PC-3 (cell line): ENCODE measurements around the gene ZSCAN9. TPM values are rescaled to one million over a fixed set of nuclear protein-coding genes. Genes with fewer than 3 reads are reported as not detected.

Experiments used
- ATAC-seq: fragments of 200-7000 bp; cut with Tn5 transposase; 2 replicates; pipeline ENCODE4 v1.9.1; 2020; ENCODE audit warnings: mild to moderate bottlenecking, moderate library complexity
- BruUV-seq: library from RNA; stranded (reverse); fragments of 400-500 nt; replicated peaks from 2 replicates; lab custom pipeline; 2021; lab: Mats Ljungman, UMichigan
- CTCF ChIA-PET: fragments of 300-600 bp; sonication (Branson Sonifier 250); formaldehyde crosslinking; loops from one replicate; lab custom pipeline; 2022; ENCODE audit warnings: antibody characterized with exemption; lab: Charles Lee
- POLR2A ChIA-PET: fragments of 300-600 bp; sonication (Branson Sonifier 250); formaldehyde crosslinking; loops from one replicate; lab custom pipeline; 2022; ENCODE audit warnings: antibody characterized with exemption; ENCODE audit not compliant: unreplicated experiment; lab: Charles Lee
- DNase-seq: peaks from one replicate; pipeline ENCODE4 v3.0.0-alpha.2; 2015
- H2AFZ ChIP-seq: fragments of 300-600 bp; sonication (generic); 2 replicates; pipeline ENCODE4 v1.6.0; 2016; ENCODE audit warnings: antibody characterized with exemption, low read length
- H3F3A ChIP-seq: fragments of 300-600 bp; sonication (generic); one replicate; pipeline ENCODE4 v1.6.0; 2017; ENCODE audit warnings: antibody characterized with exemption, low read length, control low read depth, mild to moderate bottlenecking; ENCODE audit not compliant: unreplicated experiment
- H3K27ac ChIP-seq: fragments of 300-600 bp; sonication (generic); 2 replicates; pipeline ENCODE4 v1.5.1; 2016; ENCODE audit warnings: mild to moderate bottlenecking, low read length
- H3K27me3 ChIP-seq: fragments of 300-600 bp; sonication (generic); 2 replicates; pipeline ENCODE4 v1.6.1; 2016; ENCODE audit warnings: low read length, mixed read lengths
- H3K36me3 ChIP-seq: fragments of 300-600 bp; sonication (generic); 2 replicates; pipeline ENCODE4 v1.6.1; 2016; ENCODE audit warnings: low read depth, mixed run types, low read length, mixed read lengths
- H3K4me1 ChIP-seq: fragments of 300-600 bp; sonication (generic); 2 replicates; pipeline ENCODE4 v1.5.1; 2016; ENCODE audit warnings: low read length; ENCODE audit not compliant: insufficient read depth
- H3K4me2 ChIP-seq: fragments of 300-600 bp; sonication (generic); 2 replicates; pipeline ENCODE4 v1.6.0; 2016; ENCODE audit warnings: low read length
- H3K4me3 ChIP-seq: fragments of 300-600 bp; sonication (generic); 2 replicates; pipeline ENCODE4 v1.5.1; 2016; ENCODE audit warnings: mild to moderate bottlenecking, low read length, mixed read lengths
- H3K79me2 ChIP-seq: fragments of 300-600 bp; sonication (generic); 2 replicates; pipeline ENCODE4 v1.6.1; 2017; ENCODE audit warnings: low read length, mixed read lengths
- H3K9ac ChIP-seq: fragments of 300-600 bp; sonication (generic); 2 replicates; pipeline ENCODE4 v1.6.0; 2016; ENCODE audit warnings: mild to moderate bottlenecking, low read length
- H3K9me2 ChIP-seq: fragments of 300-600 bp; sonication (generic); replicated peaks from 2 replicates; pipeline ENCODE4 v1.6.1; 2016; ENCODE audit warnings: mixed run types, low read length, mixed read lengths
- H3K9me3 ChIP-seq: fragments of 300-600 bp; sonication (generic); 2 replicates; pipeline ENCODE4 v1.6.1; 2016; ENCODE audit warnings: low read length, mixed read lengths
- H4K20me1 ChIP-seq: fragments of 300-600 bp; sonication (generic); 2 replicates; pipeline ENCODE4 v1.6.1; 2016; ENCODE audit warnings: low read length, mixed read lengths
- EZH2 ChIP-seq: fragments of 300-600 bp; sonication (generic); IDR thresholded peaks from one replicate; pipeline ENCODE4 v1.6.1; 2017; ENCODE audit warnings: antibody characterized with exemption, mild to moderate bottlenecking, low read length; ENCODE audit not compliant: unreplicated experiment
- EZH2phosphoT487 ChIP-seq: fragments of 300-600 bp; sonication (generic); IDR thresholded peaks from 2 replicates; pipeline ENCODE4 v1.6.1; 2018; ENCODE audit warnings: mild to moderate bottlenecking, antibody characterized with exemption, low read length, borderline replicate concordance
- intact Hi-C: fragments of 100-400 bp; cut with micrococcal nuclease; formaldehyde crosslinking; loops from 2 replicates; pipeline ENCODE4 v1.9.0; 2023
- total RNA-seq: library from RNA; depleted of rRNA; stranded (reverse); fragments of >200 nt; gene quantifications from 2 replicates; pipeline ENCODE4 v1.2.3, GENCODE V29; 2014
- TF ChIP-seq, protein P1 (sequence below): fragments of 300-600 bp; sonication (generic); conservative IDR thresholded peaks from 2 replicates; pipeline ENCODE4 v1.5.1; 2017; ENCODE audit warnings: antibody characterized with exemption, low read depth, mild to moderate bottlenecking, low read length

Gene ZSCAN9
- total RNA-seq, 1 experiment from 2014 or later, result 10.8 TPM

DNA sequence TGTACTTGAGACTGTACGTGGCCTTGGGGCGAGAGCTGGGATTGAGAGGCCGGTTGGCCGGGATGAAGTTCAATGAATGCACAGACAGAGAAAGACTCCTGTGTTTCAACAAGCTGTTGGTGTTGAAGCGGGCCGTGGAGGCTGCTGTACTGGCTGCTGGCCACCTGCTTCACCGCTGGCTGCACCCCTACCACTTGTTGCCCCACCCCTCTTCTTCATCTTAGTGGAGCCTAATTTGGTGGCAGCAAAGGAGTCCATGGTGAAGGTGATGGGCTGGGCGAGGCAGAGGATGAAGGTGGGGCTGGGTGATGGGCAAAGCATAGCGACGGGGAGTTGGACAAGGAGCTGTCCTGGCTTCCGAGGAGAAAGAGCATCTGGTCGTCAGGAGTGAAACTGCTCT lies 7.2 kb upstream of the ZSCAN9 start:
- H3K27ac ChIP-seq, result no peak overlapping the region
- H3K9ac ChIP-seq, result no peak overlapping the region

DNA sequence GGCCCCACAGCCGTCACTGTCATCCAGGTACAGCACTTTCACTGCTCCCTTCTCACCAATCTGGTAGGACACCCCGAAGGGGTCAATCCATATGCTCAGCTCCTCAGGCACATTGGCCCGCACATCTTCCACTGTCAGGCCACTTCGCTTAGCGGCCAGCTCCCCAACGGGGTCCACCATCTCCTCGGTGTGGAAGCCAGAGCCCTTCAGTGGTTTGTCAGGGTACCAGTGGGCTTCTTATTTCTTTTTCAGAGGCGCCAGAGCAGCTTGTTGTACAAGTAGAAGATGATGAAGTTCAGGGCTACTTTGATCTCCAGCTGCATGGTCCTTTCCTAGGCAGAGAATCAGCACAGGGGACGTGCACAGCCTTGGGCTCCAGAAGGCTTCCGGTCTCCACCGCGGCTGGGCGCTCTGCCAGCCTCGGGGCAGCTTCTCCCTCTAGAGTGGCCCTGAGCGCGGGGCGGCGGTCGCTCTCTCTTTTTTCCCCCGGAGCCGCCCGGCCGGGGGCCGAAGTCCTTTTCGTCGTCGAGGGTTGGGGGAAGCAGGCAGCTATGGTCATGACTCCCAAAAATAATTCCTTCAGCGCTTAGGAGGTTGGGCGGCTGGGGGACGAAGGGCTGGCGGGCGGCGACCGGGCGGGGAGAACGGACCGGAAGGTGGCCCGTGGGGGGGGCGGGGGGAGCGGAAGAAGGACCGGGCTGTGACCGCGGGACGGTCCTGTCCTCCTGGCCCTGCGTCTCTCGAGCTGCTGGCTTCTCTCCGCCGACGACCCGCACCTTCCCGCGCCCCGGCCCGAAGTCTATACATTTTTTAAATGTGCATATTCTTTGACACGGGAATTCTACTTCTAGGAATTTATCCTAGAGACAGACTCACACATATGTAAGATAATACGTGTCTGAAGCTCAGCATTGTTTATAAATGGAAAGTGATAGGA lies 6.5 kb upstream of the ZSCAN9 start:
- Histone ChIP-seq H3K79me2 (no peaks in the 10 kb centered on the region), H3K9me3 (no peaks in the 10 kb centered on the region), H2AFZ (peak overlapping the region; percentile 93), H3K9me2 (no peaks in the 10 kb centered on the region), H3K4me3 (peak overlapping the region; percentile 60), H3K27me3 (no peaks in the 10 kb centered on the region), H3F3A (no peaks in the 10 kb centered on the region), H3K9ac (peak overlapping the region; percentile 44), H3K4me1 (peaks cover 10% of the 10 kb centered on the region), H3K27ac (no peak overlapping the region), H3K4me2 (peak overlapping the region; percentile 77), H3K36me3 (no peaks in the 10 kb centered on the region), H4K20me1 (no peaks in the 10 kb centered on the region)
- DNase-seq, result peak; percentile 60
- ChIA-PET CTCF (interaction anchor here (0.6 kb wide), 1 partner anchor 117 kb away, joined by 3 read pairs; no protein-coding TSS in a partner anchor), POLR2A (interaction anchor here (0.6 kb wide), 1 partner anchor 118 kb away, joined by 3 read pairs; the partner anchor contains the start of gene ZSCAN31)
- BruUV-seq, result TSS peak; percentile 93
- TF ChIP-seq, protein P1, sequence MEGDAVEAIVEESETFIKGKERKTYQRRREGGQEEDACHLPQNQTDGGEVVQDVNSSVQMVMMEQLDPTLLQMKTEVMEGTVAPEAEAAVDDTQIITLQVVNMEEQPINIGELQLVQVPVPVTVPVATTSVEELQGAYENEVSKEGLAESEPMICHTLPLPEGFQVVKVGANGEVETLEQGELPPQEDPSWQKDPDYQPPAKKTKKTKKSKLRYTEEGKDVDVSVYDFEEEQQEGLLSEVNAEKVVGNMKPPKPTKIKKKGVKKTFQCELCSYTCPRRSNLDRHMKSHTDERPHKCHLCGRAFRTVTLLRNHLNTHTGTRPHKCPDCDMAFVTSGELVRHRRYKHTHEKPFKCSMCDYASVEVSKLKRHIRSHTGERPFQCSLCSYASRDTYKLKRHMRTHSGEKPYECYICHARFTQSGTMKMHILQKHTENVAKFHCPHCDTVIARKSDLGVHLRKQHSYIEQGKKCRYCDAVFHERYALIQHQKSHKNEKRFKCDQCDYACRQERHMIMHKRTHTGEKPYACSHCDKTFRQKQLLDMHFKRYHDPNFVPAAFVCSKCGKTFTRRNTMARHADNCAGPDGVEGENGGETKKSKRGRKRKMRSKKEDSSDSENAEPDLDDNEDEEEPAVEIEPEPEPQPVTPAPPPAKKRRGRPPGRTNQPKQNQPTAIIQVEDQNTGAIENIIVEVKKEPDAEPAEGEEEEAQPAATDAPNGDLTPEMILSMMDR, result no peak
- TF ChIP-seq EZH2 (no peak), EZH2phosphoT487 (no peak)
- intact Hi-C loops, result no loop called here
- ATAC-seq, result peak; percentile 81

More for the DNA sequence above, 7.2 kb upstream of the ZSCAN9 start:
- H3K9me2 ChIP-seq, result no peaks in the 10 kb centered on the region
- POLR2A ChIA-PET, result no interaction called here
- intact Hi-C loops, result no loop called here
- H3K36me3 ChIP-seq, result no peaks in the 10 kb centered on the region
- no peaks in the 10 kb centered on the region for H3K9me3 ChIP-seq
- CTCF ChIA-PET, result no interaction called here
- H3K79me2 ChIP-seq, result no peaks in the 10 kb centered on the region
- peaks cover 10% of the 10 kb centered on the region for H3K4me1 ChIP-seq
- H3K4me2 ChIP-seq, result no peak overlapping the region
- TF ChIP-seq EZH2 (no peak), EZH2phosphoT487 (no peak)
- TF ChIP-seq, protein P1, result no peak
- no peaks in the 10 kb centered on the region for H3K27me3 ChIP-seq
- no peak overlapping the region for H2AFZ ChIP-seq
- H4K20me1 ChIP-seq, result no peaks in the 10 kb centered on the region
- no peaks in the 10 kb centered on the region for H3F3A ChIP-seq
- ATAC-seq, result no peak
- no peak for DNase-seq
- BruUV-seq, result no TSS peak
- no peak overlapping the region for H3K4me3 ChIP-seq
